ENCODE data around the gene MOSPD2.

The MOSPD2 gene

GRCh38 chrX:14829643-14830042 is 43.6 kb upstream of the MOSPD2 start:
- no peak for TF ChIP-seq CSDC2 (CRISPR knock-in tag; IDR thresholded peaks at IDR 0.05)
- TF ChIP-seq ISL1 (CRISPR knock-in tag; IDR thresholded peaks at IDR 0.05), result no peak
- TF ChIP-seq TOX (CRISPR knock-in tag; IDR thresholded peaks at IDR 0.05; ENCODE audit: borderline replicate concordance), result no peak
- no peak for TF ChIP-seq POU6F1 (CRISPR knock-in tag; IDR thresholded peaks at IDR 0.05; ENCODE audit: borderline replicate concordance, low read depth)
- no peak for TF ChIP-seq ARNTL (CRISPR knock-in tag; IDR thresholded peaks at IDR 0.05; ENCODE audit: borderline replicate concordance, low read depth)
- TF ChIP-seq ZNF565 (CRISPR knock-in tag; conservative IDR thresholded peaks at IDR 0.05; ENCODE audit: low read depth), result no peak
- no peak for TF ChIP-seq ESRRG (CRISPR knock-in tag; IDR thresholded peaks at IDR 0.05)
- no peak for TF ChIP-seq RARB (CRISPR knock-in tag; IDR thresholded peaks at IDR 0.05)
- TF ChIP-seq CSRNP3 (CRISPR knock-in tag; IDR thresholded peaks at IDR 0.05), result no peak
- TF ChIP-seq OSR1 (CRISPR knock-in tag; IDR thresholded peaks at IDR 0.05), result no peak
- TF ChIP-seq CREB5 (CRISPR knock-in tag; IDR thresholded peaks at IDR 0.05; ENCODE audit: low read depth), result no peak
- TF ChIP-seq ZFP3 (CRISPR knock-in tag; IDR thresholded peaks at IDR 0.05), result no peak
- TF ChIP-seq SNAI2 (CRISPR knock-in tag; IDR thresholded peaks at IDR 0.05), result no peak
- no peak for TF ChIP-seq ZNF70 (CRISPR knock-in tag; IDR thresholded peaks at IDR 0.05)
- TF ChIP-seq GLIS3 (CRISPR knock-in tag; IDR thresholded peaks at IDR 0.05), result no peak
- no peak for TF ChIP-seq PPARA (CRISPR knock-in tag; IDR thresholded peaks at IDR 0.05; ENCODE audit: borderline replicate concordance)
- TF ChIP-seq TSHZ2 (CRISPR knock-in tag; IDR thresholded peaks at IDR 0.05), result no peak
- no peak for TF ChIP-seq BACH2 (CRISPR knock-in tag; IDR thresholded peaks at IDR 0.05; ENCODE audit: borderline replicate concordance)
- TF ChIP-seq ZFP30 (CRISPR knock-in tag; IDR thresholded peaks at IDR 0.05), result no peak
- no peak for TF ChIP-seq PATZ1 (CRISPR knock-in tag; IDR thresholded peaks at IDR 0.05; ENCODE audit: borderline replicate concordance)
- ATAC-seq, result no peak

GRCh38 chrX:14832151-14832550 is 41.1 kb upstream of the MOSPD2 start:
- no peak for ATAC-seq
- TF ChIP-seq CSRNP3 (CRISPR knock-in tag; IDR thresholded peaks at IDR 0.05) (no peak), SNAI2 (CRISPR knock-in tag; IDR thresholded peaks at IDR 0.05) (no peak), ZNF70 (CRISPR knock-in tag; IDR thresholded peaks at IDR 0.05) (no peak), RARB (CRISPR knock-in tag; IDR thresholded peaks at IDR 0.05) (no peak), OSR1 (CRISPR knock-in tag; IDR thresholded peaks at IDR 0.05) (no peak), PATZ1 (CRISPR knock-in tag; IDR thresholded peaks at IDR 0.05; ENCODE audit: borderline replicate concordance) (no peak), GLIS3 (CRISPR knock-in tag; IDR thresholded peaks at IDR 0.05) (no peak), ZNF565 (CRISPR knock-in tag; conservative IDR thresholded peaks at IDR 0.05; ENCODE audit: low read depth) (no peak), TSHZ2 (CRISPR knock-in tag; IDR thresholded peaks at IDR 0.05) (no peak), CSDC2 (CRISPR knock-in tag; IDR thresholded peaks at IDR 0.05) (no peak), BACH2 (CRISPR knock-in tag; IDR thresholded peaks at IDR 0.05; ENCODE audit: borderline replicate concordance) (no peak), PPARA (CRISPR knock-in tag; IDR thresholded peaks at IDR 0.05; ENCODE audit: borderline replicate concordance) (no peak), POU6F1 (CRISPR knock-in tag; IDR thresholded peaks at IDR 0.05; ENCODE audit: borderline replicate concordance, low read depth) (no peak), ZFP3 (CRISPR knock-in tag; IDR thresholded peaks at IDR 0.05) (no peak)
